Stimulated activated CD8-positive, alpha-beta memory T cell treated with anti-CD3 and anti-CD28 coated beads, Interleukin-4, amount 100 ng/mL, for 1 hour (primary cell): ENCODE measurements around the gene PDE4D.

Source experiments
- DNase-seq, 2 donors: peaks; one replicate each; pipeline ENCODE4 v3.0.0-alpha.2; 2020; ENCODE audit warnings: low read depth in 2 of 2, low spot score in 1 of 2

Gene PDE4D

DNA sequence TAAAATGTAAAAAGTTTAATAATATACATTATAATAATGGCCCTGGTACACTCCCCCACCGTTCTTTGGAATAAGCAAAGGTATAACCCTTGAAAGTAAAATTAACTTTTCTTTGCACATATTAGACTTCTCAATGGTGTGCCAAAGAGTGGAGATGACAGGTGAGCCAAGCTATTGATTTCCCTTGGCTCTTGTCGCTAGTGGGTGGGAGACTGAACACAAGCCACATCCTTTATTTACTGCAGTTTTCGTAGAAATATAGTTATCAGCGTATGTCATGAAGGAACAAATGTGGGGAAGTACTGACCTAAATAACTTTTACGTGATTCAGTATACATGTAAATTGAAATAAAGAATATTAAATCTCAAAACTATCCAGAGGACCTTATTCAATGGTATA is 761.4 kb downstream of the PDE4D start:
- no peak for DNase-seq

- DNase-seq, result no peak
Measured at GRCh38 chr5:59130431-59130830, 763.1 kb downstream of the PDE4D start.

GRCh38 chr5:59128646-59129290 is 764.8 kb downstream of the PDE4D start:
- DNase-seq, result no peak

DNA sequence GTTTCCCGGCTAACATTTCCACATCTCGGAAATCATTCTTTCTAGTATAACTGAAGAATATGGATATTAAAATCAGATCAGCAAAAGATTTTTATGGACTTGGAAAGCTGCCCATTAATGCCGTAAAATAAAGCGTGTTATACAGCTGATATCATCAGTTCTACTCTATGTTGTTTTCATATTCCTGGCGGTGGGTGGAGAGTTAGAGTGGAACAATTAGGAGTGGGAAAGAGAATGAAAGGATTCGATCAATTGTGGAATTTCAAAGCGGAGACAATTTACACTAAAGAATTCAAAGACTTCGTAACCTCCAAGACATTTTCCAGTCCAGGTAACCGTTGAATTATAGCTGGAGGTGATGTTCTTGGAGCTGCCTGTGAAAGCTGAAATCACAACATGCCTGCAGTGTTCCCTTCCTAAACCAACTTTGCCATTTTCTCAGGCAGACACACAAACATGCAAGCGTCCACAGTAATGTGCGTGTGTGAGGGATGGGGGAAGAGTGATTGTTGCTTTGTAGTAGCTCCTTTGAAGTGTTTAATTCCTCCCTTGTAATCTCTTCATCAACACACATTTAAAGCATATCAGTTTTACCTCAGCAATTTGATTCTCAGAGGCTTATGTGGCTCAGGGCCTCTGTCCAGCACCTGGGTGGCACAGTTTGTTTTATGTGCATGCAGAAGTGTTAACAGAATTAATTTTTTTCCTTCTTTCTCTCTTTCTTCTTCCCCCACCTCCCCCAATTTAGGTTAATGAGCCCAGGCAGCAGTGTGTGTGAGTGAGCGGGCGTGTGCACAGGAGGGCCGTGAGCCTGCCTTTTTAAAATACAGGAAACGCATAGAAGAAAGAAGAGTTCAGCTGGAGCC is 766.6 kb downstream of the PDE4D start:
- no peak for DNase-seq

DNA sequence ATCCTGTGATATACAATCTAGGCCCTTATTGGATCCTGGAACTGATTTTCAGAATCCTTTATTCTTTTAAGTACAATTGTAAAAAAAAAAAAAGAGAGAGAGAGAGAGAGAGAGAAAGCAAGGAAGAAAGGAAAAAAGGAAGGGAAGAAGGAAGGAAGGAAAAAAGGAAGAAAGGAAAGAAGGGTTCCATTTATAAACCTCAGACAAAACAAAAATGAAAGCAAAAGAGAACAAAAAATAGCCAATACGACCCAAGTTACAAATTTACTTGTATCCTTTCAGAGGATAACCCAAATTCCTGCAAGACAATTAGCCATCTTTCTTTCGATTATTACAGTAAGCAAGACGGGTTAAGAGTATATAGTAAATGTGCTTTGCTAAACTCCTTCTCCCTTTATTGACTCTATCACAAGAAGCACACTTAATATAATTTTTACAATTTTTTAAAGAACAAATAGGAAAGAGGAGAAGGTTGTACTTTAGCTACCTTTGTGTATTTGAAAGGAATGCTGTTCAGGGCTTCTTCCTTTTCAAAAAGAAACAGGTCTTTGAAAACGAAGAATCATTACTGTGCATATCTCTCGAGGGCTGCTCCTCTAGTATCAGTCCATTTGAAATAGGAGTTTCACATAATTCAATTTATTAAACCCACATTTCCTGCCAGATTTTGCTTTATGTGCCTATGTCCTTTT is 767.4 kb downstream of the PDE4D start:
- no peak for DNase-seq

GRCh38 chr5:59125011-59125961 is 768.2 kb downstream of the PDE4D start:
- DNase-seq, result no peak

- no peak for DNase-seq
Measured at GRCh38 chr5:59123595-59124561, 769.6 kb downstream of the PDE4D start.

DNA sequence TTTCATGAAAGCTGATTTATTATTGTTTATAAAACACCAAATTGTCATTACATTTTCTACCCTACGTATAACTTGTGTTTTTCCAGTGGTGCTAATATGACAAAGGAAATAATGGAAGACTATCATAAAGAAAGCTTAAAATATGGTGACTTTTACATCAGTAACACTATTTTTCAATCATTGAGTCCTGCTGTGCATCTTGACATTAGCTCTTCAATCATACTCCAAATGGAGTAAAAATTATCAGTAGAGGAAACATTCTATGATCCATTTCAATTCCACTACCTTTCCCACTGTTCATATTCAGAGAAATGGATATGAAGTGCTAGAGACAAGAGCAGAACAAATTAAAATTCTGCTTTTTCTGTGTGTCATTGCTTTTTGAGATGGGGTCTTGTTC is 774.0 kb downstream of the PDE4D start:
- DNase-seq, result no peak

- no peak for DNase-seq
Measured at GRCh38 chr5:59117320-59117719, 776.2 kb downstream of the PDE4D start.

DNA sequence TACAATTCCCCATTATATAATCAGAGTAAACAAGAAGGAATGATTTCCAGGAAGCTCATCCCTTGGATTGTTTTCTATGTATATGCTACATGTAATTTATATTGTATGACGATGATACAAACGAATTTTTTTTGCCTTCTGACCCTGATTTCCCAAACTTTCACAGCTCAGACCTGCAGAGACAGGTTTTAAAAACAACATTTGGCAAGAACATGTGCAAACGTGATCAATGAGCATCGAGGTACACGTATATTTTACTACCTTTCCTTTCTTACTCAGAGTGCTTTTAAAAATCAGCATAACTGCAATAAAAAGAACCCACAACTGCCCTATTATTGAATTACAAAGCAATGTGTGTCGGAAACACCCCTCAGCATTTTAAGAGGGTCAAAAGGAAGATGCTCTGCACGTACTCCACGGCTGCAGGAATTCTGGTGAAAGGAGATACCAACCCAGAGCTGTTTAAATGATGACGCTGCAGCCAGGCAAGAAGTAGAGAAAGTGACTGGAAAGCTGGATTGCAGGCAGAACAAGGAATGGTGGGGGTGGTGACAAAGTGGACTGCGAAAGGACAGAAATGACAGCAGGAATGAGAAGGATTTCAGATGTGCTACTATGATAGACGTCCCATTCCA is 777.2 kb downstream of the PDE4D start:
- DNase-seq, result no peak

DNA sequence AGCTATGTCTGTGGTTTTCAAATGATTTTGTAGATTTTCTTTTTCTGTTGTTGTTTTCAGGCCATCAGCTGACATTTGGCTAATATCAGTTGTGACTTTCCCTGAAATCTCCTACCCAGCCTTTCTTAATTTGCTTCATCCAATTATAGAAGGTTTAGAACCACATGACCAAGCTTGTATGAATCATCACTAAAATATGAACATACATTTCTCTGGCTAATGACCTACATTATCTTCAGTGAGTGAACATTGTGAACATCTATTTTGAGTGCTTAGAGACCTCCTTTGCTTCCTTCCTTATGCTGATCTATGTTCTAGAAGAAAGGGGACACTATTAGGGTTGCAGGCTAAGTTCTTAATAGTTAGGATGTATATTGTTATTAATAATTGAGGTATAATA is 778.2 kb downstream of the PDE4D start:
- no peak for DNase-seq

DNA sequence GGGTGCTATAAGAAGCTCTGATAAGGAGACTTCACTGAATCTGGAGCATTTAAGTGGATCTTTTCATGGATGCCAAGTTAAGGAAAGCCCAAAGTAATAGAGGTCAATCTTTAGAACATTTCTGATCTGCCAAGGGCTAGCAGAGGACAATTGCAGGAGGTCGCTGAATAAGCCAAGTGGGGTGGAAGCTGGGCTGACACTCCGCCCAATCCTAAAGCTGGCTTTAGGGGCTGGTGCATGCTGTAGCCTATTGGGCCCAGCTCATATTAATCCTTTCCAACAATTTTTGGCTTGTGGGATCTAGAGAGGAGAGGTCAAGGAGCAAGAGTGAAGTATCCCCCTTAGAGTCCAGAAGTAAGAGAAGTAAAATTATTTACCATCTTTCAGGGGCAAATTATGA is 784.1 kb downstream of the PDE4D start:
- DNase-seq, result no peak

- no peak for DNase-seq
Measured at GRCh38 chr5:59107692-59108091, 785.8 kb downstream of the PDE4D start.

DNA sequence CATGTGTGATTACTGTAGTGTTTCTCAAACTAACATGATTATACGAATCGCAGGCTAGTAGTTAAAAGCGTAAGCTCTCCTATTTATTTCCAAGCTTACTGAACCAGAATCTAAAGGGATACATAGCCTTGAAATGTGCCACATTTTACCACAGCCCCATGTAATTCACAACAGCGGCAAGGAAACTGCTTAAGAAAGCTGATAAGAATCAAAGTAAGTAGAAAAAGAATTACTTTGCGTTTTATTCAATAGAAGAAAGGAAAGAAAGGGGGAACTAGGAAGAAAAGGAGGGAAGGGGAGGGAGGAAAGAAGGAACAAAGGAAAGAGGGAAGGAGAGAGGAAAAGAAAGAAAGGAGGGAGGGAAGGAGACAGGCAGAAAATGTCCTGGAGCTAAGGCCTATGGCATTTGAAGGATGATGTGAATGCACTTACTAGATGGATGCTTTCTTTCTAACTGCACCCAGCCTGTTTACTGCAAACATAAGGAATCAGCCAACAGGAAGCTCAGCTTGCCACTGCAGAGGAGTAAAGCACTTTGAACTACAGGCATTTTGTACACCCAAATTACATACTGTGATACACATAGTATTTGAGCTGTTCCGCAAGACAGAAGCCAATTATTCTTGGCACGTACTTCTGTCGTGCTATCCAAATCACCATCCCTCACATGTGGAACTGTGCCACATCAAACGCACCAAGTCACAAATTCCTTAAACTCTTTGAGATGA is 789.0 kb downstream of the PDE4D start:
- DNase-seq, result no peak

DNA sequence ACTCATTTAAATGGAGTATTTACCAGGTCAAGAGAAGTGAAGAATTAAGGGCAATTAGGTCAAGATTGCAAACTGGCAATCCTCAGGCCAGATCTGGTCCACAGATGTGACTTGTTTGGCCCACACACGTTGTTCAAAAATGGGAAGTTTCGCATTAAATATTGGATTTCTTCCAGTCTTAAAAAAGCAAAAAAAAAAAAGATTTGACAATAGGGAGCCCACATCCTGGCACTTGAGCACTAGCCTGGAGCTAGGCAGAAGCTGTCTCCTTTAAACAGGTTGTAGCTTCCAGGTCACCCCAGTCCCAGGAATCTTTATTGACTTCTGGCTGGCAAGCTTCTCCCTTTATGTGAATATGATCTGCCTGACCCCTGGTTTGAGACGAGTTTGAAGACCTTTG is 790.2 kb downstream of the PDE4D start:
- no peak for DNase-seq

DNA sequence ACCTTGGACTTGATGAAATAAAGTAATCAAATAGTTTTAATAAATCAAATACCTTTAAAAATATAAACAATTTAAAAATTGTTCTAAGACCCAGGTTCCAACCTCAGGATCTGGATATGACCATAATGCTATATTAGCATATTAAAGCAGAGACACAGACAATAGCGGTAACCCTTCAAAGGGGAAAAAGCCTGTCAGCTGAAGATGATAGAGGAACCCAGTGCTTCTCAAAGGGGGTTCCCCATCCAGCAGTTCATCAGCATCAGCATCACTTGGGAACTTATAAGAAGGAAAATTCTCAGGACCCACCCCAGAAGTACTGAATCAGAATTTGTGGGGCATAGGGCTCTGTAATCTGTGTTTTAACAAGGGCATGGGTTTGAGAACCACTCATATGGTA is 791.1 kb downstream of the PDE4D start:
- no peak for DNase-seq

DNA sequence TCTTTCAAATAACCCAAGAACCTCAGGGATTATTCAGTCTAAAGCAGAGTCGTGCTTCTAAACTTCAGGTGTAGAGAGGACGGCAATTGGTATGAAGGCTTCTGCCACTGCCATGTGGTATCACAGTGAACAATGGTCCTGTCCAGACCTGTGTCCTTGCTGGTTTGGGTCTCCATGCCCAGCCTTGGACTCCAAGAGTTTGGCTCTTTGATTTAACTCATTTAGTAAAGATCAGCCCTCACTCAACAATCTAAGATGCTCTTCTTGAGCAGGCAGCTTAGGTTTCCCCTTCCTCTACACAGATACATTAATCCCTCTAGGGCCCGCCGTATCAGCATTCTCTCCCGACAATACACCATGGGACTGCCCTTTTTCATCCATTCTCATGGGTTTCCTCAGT is 792.7 kb downstream of the PDE4D start:
- no peak for DNase-seq

GRCh38 chr5:59099995-59100345 is 793.6 kb downstream of the PDE4D start:
- no peak for DNase-seq
